Omental fat pad (tissue), 4 donors: ENCODE measurements around the gene TNFRSF14. TPM values are rescaled to one million over a fixed set of nuclear protein-coding genes. Genes with fewer than 3 reads are reported as not detected.

ENCODE experiments used
- ATAC-seq: fragments of 150-250 bp; one replicate; pipeline ENCODE4 v1.9.1; 2016; ENCODE audit warnings: mild to moderate bottlenecking, moderate library complexity; ENCODE audit not compliant: low FRiP score
- DNase-seq: peaks from one replicate; pipeline ENCODE4 v3.0.0-alpha.2; 2019; ENCODE audit warnings: low spot score
- total RNA-seq, 4 donors: library from RNA; depleted of rRNA; stranded (reverse); fragments of >200 nt; gene quantifications; one replicate each; pipeline ENCODE4 v1.1.0, GENCODE V29; 2016
- TF ChIP-seq, protein P1 (sequence below), 3 donors: fragments of 450-650 bp; IDR thresholded peaks; one replicate each; pipeline ENCODE4 v1.5.1; 2016 to 2017; ENCODE audit warnings: antibody characterized with exemption in 3 of 3, mild to moderate bottlenecking in 3 of 3, moderate library complexity in 2 of 3

Gene TNFRSF14
- total RNA-seq, 4 donors from 2014 or later, result 26.6 to 108 (median 41.5) TPM

DNA sequence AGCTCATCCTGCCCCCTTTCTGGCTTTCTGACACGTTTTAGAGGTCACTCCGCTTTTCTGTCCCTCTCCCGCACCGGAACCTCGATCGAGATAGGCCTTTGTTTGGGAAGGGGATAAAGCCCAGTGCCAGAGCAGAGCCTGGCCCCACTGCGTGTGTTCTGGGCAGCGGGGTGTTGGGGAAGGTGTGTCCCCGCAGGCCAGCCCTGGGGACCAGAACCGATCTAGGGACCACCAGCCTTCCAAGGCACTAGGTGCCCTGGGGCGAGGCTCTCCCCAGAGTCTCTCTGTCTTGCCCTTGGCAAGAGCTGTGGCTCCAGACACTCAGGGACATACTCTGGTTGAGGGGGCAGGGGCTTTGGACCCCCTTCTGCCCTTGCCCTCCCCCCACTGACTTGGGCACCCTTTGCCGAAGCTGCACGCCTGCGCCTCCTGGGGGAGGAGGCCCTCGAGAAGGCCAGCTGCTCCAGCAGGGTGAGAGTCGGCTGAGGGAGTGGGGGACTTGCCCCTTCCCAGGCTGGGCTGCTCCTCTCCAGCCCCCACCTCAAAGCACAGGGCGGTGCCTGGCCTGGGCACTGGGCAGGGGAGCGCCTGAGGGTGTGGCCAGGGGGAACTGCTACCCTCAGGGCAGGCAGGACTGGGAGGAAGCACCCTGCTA, 46.8 kb downstream of the TNFRSF14 start:
- TF ChIP-seq, protein P1, sequence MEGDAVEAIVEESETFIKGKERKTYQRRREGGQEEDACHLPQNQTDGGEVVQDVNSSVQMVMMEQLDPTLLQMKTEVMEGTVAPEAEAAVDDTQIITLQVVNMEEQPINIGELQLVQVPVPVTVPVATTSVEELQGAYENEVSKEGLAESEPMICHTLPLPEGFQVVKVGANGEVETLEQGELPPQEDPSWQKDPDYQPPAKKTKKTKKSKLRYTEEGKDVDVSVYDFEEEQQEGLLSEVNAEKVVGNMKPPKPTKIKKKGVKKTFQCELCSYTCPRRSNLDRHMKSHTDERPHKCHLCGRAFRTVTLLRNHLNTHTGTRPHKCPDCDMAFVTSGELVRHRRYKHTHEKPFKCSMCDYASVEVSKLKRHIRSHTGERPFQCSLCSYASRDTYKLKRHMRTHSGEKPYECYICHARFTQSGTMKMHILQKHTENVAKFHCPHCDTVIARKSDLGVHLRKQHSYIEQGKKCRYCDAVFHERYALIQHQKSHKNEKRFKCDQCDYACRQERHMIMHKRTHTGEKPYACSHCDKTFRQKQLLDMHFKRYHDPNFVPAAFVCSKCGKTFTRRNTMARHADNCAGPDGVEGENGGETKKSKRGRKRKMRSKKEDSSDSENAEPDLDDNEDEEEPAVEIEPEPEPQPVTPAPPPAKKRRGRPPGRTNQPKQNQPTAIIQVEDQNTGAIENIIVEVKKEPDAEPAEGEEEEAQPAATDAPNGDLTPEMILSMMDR (IDR thresholded peaks at IDR 0.05), result no peak
- no peak for DNase-seq
- ATAC-seq, result no peak

DNA sequence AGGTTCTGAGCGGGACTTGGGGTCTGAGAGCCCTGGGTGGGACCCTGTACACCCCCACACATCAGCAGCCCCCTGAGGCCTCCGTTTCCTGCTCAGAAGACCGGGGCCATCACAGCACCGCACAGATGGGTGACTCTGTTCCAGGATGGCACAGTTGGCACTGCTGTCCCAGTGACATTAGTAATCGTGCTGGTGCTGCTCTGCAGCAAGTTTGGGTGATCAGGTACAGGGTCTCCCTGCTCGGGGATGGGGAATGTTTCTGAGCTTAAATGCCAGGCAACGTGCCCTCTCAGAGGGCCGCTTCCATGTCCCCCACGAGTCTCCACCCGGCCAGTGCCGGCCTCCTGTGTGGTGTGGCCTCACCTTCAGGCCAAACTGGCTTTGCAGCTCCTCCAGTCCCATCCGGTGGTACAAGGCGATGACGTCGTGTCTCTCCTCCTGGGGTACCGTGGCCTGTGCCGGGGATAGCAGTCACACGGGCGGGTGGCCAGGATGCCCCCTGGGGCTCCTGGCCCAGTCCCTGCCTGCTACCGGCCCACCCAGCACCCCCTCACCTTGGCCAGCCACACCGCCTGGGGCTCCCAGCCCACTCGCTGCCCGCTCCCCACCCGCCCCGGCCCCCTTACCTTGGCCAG, 47.5 kb downstream of the TNFRSF14 start:
- DNase-seq (no peak), ATAC-seq (no peak)
- TF ChIP-seq, protein P1 (IDR thresholded peaks at IDR 0.05), result no peak

DNA sequence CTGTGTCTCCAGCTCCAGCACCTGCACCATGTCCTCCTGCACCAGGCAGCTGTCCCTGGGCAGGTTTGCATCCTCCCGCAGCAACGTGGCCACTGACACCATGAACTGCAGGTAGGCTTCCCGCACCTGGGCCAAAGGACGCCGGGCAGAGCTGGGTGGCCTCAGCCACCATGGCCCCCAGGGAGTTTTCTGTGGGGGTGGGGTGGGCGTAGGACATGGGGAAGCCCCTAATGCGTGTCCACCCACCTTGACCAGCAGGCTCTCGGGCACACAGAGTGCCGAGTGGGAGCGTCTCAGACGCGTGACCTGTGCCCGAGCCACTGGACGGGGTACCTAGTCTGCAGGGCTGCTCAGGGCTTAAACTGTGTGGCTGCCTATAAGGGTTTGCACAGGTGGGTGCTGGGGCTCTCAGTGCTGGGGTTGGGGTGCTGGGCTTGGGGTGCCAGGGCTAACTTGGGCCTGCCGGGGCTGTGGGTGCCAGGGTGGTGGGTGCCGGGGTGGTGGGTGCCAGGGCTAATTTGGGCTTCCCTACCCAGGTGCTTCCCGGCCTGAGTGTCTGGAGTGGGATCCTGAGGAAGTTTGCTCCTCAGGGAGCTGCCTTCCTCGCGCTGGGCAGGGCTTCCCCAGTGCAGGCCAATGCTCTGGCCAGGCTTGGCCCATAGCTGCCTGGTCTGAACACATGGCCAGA, 48.1 kb downstream of the TNFRSF14 start:
- no peak for DNase-seq
- no peak for ATAC-seq
- TF ChIP-seq, protein P1 (IDR thresholded peaks at IDR 0.05), result no peak

DNA sequence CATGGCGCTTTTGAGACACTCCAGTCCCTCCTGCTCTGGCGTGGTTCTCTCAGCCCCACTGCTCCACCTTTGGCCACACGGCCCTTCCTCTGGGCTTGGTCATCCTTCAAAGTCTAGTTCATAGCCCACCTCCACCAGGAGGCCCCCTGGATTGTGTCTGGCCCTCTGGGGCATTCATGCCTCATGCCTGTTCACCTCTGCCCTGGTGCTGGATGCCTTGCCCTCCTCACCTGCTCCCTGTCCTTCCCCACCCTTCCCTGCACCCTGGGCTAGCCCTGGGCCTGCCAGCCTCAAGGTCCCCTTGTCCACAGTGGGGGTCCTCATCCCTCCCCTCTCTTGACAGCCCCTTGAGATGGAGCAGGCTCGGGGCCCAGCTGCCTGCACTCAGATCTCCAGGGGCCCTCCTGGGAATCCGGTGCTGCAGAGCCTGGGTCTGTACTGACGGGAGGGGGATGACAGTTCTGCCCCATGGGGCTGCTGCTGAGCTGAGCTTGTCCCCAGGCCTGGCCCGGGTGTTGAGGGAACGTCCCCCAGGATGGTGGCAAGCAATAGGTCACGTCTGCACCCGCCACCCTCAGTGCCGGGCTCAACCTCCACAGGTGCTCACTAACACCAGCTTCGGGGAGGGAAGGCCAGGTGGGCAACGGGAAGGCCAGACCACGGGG, 48.8 kb downstream of the TNFRSF14 start:
- ATAC-seq (no peak), DNase-seq (no peak)
- TF ChIP-seq, protein P1 (IDR thresholded peaks at IDR 0.05), result no peak

DNA sequence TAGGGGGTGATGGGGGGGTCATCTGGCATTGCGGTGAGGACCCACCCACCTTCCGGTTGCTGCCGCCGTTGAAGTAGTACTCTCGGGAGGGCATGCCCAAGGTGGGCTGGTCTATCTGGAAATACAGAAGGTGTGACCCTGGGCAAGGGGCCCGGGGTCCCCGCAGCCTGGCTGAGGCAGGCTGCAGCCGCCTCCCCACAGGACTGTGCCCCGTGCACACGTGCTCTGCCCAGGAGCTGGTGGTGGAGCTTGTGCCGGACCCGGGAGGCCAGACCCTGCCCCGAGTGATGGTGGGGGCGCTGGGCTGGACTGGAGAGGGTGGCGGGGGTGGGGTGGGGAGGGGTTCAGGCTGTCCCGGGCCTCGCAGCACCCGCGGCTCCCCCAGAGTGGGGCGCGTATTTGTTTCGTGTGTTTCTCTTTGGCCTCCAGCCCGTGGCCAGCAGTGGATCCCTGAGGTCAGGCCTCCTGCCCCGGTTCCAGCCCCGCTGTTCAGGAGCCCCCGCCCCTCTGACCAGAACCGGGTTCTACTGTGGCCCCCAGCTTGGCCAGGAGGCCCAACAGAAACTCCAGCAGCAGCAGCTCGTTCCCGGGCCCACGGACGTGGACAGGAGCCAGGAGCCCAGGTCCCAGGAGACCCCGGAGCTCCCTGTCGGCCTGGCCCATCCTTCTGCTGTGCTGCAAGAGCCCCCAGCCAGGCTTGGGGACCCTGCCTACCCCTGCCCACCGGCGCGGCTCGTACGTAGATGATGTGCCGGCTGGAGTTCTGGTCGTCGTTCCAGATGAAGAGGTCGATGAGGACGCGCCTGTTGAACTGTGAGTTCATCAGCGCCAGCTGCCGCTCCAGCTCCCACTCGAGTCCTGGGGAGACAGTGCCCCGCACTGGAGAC, 49.6 kb downstream of the TNFRSF14 start:
- TF ChIP-seq, protein P1 (IDR thresholded peaks at IDR 0.05), result no peak

DNA sequence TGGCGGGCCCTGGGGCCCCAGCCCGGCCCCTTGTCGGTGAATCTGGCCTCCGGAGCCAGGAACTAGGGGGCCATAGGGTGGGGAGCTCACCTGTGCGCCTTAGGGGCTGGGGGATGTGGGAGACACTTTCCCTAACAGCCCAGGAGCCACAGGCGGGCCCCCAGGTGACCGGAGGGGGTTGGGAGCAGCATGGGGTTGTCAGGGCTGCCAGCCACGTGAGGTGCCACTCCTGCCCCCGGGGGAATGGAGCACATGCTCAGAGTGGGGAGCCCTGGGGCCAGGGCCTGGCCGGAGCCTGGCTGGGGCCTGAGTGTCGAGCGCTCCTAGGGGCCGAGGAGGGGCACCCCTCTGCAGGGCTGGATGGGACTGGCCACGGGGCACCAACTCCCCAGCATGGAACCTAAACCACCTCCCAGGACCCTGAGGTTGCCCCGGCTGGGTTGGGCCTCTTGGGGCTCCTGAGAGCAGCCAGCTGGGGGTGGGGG, 50.3 kb downstream of the TNFRSF14 start:
- TF ChIP-seq, protein P1 (IDR thresholded peaks at IDR 0.05), result no peak
- no peak for DNase-seq
- no peak for ATAC-seq

More for the DNA sequence above, 49.6 kb downstream of the TNFRSF14 start:
- no peak for ATAC-seq
- DNase-seq, result no peak
